GM21529 (cell line): ENCODE results near the gene GAS2.
"Not testable (repeated sequence)": the region's sequence is repeated elsewhere in the genome, so short reads cannot be mapped to it uniquely, and the experiment has no call there.

Source experiments
- ATAC-seq: cut with Tn5 transposase; IDR thresholded peaks from one replicate; pipeline ENCODE4 v1.9.1; 2021; ENCODE audit not compliant: unreplicated experiment

The GAS2 gene

GRCh38 chr11:22666325-22666687 lies at the start of gene GAS2:
GAS2 (plus strand) TSS chr11:22666611; CDS start chr11:22674870, 8,259 bp downstream.
- peak; percentile 17 for ATAC-seq

GRCh38 chr11:22617868-22618267 lies 48.5 kb upstream of the GAS2 start:
- no peak for ATAC-seq

GRCh38 chr11:22624742-22625447 lies 41.5 kb upstream of the GAS2 start:
- ATAC-seq, result peak; percentile 60

- ATAC-seq, result peak; percentile 95
Measured at GRCh38 chr11:22625448-22626287, 40.7 kb upstream of the GAS2 start, which contains the start of gene FANCF. FANCF (minus strand) TSS chr11:22625823; CDS start chr11:22625810, 13 bp downstream.

- no peak for ATAC-seq
Measured at GRCh38 chr11:22626573-22627239, 39.7 kb upstream of the GAS2 start.

- no peak for ATAC-seq
Measured at GRCh38 chr11:22627421-22627820, 39.0 kb upstream of the GAS2 start.

GRCh38 chr11:22633354-22633902 lies 33.0 kb upstream of the GAS2 start:
- no peak for ATAC-seq

GRCh38 chr11:22634897-22635629 lies 31.3 kb upstream of the GAS2 start:
- ATAC-seq, result no peak

- no peak for ATAC-seq
Measured at GRCh38 chr11:22635689-22636088, 30.7 kb upstream of the GAS2 start.

GRCh38 chr11:22640862-22641261 lies 25.5 kb upstream of the GAS2 start:
- ATAC-seq, result no peak

- ATAC-seq, result no peak
Measured at GRCh38 chr11:22641559-22641958, 24.9 kb upstream of the GAS2 start.

GRCh38 chr11:22652346-22652745 lies 14.1 kb upstream of the GAS2 start:
- not testable (repeated sequence) for ATAC-seq

GRCh38 chr11:22656130-22656529 lies 10.3 kb upstream of the GAS2 start:
- ATAC-seq, result no peak

GRCh38 chr11:22657101-22657694 lies 9.2 kb upstream of the GAS2 start:
- ATAC-seq, result peak; percentile 96

GRCh38 chr11:22659783-22660182 lies 6.6 kb upstream of the GAS2 start:
- ATAC-seq, result no peak

- ATAC-seq, result peak; percentile 47
Measured at GRCh38 chr11:22666688-22667439, 453 bp downstream of the GAS2 start.

- ATAC-seq, result no peak
Measured at GRCh38 chr11:22668005-22668796, 1.8 kb downstream of the GAS2 start.

- no peak for ATAC-seq
Measured at GRCh38 chr11:22669368-22669767, 3.0 kb downstream of the GAS2 start.

- peak; percentile 56 for ATAC-seq
Measured at GRCh38 chr11:22670830-22671229, 4.4 kb downstream of the GAS2 start.
